Panc1 (cell line): ENCODE measurements around the gene RAB6A.

Experiments used
- CTCF ChIP-seq: fragments of 450-650 bp; IDR thresholded peaks from 2 replicates; pipeline ENCODE4 v1.5.1; 2017; ENCODE audit warnings: mild to moderate bottlenecking
- POLR2AphosphoS5 ChIP-seq: IDR thresholded peaks from 2 replicates; pipeline ENCODE4 v1.6.1; 2012; ENCODE audit warnings: mild to moderate bottlenecking, low read depth, low read length, moderate library complexity
- REST ChIP-seq, 2 experiments: IDR thresholded peaks; 2 replicates each; pipeline ENCODE4 v1.6.1; 2011 to 2012; ENCODE audit warnings: low read depth in 2 of 2, control low read depth in 1 of 2, low read length in 1 of 2, mild to moderate bottlenecking in 1 of 2, moderate library complexity in 1 of 2; ENCODE audit not compliant: insufficient read depth in 1 of 2
- SIN3A ChIP-seq: IDR thresholded peaks from 2 replicates; pipeline ENCODE4 v1.6.1; 2012; ENCODE audit warnings: low read depth, mild to moderate bottlenecking, low read length, moderate library complexity, borderline replicate concordance; ENCODE audit not compliant: insufficient read depth
- TCF7L2 ChIP-seq: IDR thresholded peaks from 2 replicates; pipeline ENCODE4 v1.6.1; 2011; ENCODE audit warnings: mild to moderate bottlenecking, low read depth, low read length, inconsistent platforms

GRCh38 chr11:73651661-73652045, 109.2 kb downstream of the RAB6A start:
- TF ChIP-seq CTCF (no peak), POLR2AphosphoS5 (no peak), TCF7L2 (no peak), REST (IDR thresholded peaks at IDR 0.05; ENCODE audit: insufficient read depth in 1 of 2, low read depth in 2 of 2, low read length in 1 of 2) (no peak), SIN3A (no peak)
